GM10266 (cell line): ENCODE measurements around the gene UTP11.
A peak's percentile ranks its signal among the peaks of the same experiment; 100 is the strongest.

Experiments
- DNase-seq: peaks from one replicate; pipeline ENCODE4 v3.0.0; 2012; ENCODE audit errors: extremely low spot score
- TF ChIP-seq, protein P1 (sequence below): IDR thresholded peaks from 2 replicates; pipeline ENCODE4 v1.5.1; 2012; ENCODE audit warnings: mild to moderate bottlenecking, low read depth; ENCODE audit not compliant: control insufficient read depth, insufficient read depth; ENCODE audit errors: missing control alignments

UTP11 gene

GRCh38 chr1:38014724-38015424 lies 2.3 kb downstream of the UTP11 start:
- TF ChIP-seq, protein P1, sequence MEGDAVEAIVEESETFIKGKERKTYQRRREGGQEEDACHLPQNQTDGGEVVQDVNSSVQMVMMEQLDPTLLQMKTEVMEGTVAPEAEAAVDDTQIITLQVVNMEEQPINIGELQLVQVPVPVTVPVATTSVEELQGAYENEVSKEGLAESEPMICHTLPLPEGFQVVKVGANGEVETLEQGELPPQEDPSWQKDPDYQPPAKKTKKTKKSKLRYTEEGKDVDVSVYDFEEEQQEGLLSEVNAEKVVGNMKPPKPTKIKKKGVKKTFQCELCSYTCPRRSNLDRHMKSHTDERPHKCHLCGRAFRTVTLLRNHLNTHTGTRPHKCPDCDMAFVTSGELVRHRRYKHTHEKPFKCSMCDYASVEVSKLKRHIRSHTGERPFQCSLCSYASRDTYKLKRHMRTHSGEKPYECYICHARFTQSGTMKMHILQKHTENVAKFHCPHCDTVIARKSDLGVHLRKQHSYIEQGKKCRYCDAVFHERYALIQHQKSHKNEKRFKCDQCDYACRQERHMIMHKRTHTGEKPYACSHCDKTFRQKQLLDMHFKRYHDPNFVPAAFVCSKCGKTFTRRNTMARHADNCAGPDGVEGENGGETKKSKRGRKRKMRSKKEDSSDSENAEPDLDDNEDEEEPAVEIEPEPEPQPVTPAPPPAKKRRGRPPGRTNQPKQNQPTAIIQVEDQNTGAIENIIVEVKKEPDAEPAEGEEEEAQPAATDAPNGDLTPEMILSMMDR: no peak
- no peak for DNase-seq

GRCh38 chr1:38015978-38016725 lies 3.6 kb downstream of the UTP11 start:
- DNase-seq: no peak
- TF ChIP-seq, protein P1: no peak

- DNase-seq: no peak
- TF ChIP-seq, protein P1: peak; percentile 46
Observed at GRCh38 chr1:38018864-38019343, 6.4 kb downstream of the UTP11 start.

GRCh38 chr1:38020396-38020795 lies 7.9 kb downstream of the UTP11 start:
- TF ChIP-seq, protein P1: no peak

GRCh38 chr1:38021969-38022368 lies 9.4 kb downstream of the UTP11 start:
- DNase-seq: no peak
- TF ChIP-seq, protein P1: no peak

More at GRCh38 chr1:38020396-38020795, 7.9 kb downstream of the UTP11 start:
- DNase-seq: no peak

DNA sequence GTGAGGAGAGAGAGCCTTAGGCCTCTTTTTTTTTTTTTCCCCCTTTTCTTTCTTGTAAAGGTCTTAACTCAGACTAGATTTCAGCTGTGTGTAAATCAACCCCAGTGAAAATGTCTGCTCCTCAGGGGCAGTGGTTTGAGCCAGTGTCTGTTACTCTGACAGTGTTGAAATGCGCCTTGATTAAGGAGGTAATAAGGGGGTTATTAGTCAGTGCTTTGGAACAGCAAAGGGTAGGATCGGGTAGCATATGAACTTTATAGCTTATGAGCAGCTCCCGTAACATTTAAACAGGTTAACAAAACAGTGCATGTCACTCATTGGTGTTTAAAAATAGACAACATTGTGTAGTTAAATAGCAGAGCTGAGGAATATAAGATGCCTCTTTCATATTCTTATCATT lies 10.3 kb downstream of the UTP11 start:
- DNase-seq: no peak
- TF ChIP-seq, protein P1: no peak

DNA sequence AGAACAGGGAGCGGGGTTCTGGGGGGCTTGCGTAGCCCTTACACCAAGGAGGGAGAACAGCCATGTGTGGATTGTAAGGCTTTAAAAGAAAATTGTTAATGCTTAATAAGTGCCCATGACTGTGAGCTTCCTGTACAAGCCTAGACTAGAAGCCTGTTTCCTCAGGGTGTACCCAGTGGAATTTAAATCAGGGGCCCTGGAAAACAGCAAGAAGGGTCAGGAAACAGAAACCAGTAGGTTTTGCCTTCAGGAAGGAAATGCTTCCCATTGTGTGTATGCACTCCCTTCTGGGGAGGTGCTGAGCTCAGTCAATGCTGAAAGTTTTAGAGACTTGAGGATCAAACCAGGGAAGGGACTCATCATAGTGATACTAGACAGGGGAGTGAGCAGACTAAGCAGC lies 12.7 kb downstream of the UTP11 start:
- TF ChIP-seq, protein P1: no peak
- DNase-seq: no peak
